GM10248 (cell line): ENCODE results near the gene TMEM117.

Experiments
- CTCF ChIA-PET: fragments of 300-600 bp; sonication (Branson Sonifier 250); formaldehyde crosslinking; extraction: SDS; loops from one replicate; lab custom pipeline; 2021; ENCODE audit warnings: antibody characterized with exemption; lab: Yijun Ruan, JAX
- POLR2A ChIA-PET: fragments of 350-650 bp; sonication (Branson Sonifier 250); formaldehyde crosslinking; extraction: SDS; loops from one replicate; lab custom pipeline; 2020; ENCODE audit warnings: antibody characterized with exemption; lab: Yijun Ruan, JAX
- DNase-seq: peaks from one replicate; pipeline ENCODE4 v3.0.0; 2012; ENCODE audit errors: extremely low spot score
- TF ChIP-seq, protein P1 (sequence below): IDR thresholded peaks from 2 replicates; pipeline ENCODE4 v1.5.1; 2012; ENCODE audit warnings: mild to moderate bottlenecking, low read depth; ENCODE audit errors: extremely low read depth, missing control alignments, control extremely low read depth

Gene TMEM117

DNA sequence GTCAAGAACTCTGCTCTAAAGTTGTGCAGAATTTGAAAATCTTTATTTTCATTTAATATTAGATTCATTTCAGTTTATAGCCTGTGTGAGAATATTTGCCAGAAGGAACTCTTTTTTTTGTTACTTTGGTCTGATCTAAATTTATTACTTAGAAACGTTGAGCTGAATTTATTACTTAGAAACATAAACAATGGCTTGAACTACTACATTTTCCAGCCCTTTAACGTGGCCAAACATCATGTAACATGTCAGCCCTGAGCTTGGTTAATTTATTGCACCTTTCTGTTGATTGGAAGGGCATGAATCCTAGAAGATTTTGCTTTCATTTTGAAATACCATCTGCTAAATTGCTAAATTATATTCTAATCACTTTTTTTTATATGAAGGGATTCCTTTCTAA is 241.4 kb downstream of the TMEM117 start:
- DNase-seq, result no peak
- ChIA-PET CTCF (interaction anchor here (0.8 to 2.4 kb wide), 2 partner anchors 11 to 15 kb away, joined by 3 to 5 read pairs; no protein-coding TSS in a partner anchor), POLR2A (no interaction called here)
- TF ChIP-seq, protein P1, sequence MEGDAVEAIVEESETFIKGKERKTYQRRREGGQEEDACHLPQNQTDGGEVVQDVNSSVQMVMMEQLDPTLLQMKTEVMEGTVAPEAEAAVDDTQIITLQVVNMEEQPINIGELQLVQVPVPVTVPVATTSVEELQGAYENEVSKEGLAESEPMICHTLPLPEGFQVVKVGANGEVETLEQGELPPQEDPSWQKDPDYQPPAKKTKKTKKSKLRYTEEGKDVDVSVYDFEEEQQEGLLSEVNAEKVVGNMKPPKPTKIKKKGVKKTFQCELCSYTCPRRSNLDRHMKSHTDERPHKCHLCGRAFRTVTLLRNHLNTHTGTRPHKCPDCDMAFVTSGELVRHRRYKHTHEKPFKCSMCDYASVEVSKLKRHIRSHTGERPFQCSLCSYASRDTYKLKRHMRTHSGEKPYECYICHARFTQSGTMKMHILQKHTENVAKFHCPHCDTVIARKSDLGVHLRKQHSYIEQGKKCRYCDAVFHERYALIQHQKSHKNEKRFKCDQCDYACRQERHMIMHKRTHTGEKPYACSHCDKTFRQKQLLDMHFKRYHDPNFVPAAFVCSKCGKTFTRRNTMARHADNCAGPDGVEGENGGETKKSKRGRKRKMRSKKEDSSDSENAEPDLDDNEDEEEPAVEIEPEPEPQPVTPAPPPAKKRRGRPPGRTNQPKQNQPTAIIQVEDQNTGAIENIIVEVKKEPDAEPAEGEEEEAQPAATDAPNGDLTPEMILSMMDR, result no peak

DNA sequence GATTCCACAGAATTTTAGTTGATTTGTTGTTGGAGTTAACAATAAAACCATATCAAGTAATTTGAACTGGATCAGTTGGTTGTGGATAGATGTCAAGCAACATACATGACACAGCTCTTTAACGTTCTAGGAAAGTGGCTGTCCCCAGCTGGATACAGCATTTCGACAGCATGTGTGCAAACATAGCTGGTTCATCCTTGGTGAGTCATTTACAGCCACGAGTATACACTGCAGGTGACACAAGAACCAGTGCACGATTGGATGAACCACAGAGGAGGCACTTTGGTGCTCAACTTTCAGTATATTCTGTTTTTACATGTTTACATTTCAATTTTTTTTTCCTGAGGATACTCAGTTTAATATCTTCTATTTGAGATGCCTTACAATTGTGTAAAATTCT is 242.4 kb downstream of the TMEM117 start:
- TF ChIP-seq, protein P1, result no peak
- ChIA-PET CTCF (interaction anchor here (2.4 kb wide), 1 partner anchor 12 kb away, joined by 5 read pairs; no protein-coding TSS in a partner anchor), POLR2A (no interaction called here)
- no peak for DNase-seq

DNA sequence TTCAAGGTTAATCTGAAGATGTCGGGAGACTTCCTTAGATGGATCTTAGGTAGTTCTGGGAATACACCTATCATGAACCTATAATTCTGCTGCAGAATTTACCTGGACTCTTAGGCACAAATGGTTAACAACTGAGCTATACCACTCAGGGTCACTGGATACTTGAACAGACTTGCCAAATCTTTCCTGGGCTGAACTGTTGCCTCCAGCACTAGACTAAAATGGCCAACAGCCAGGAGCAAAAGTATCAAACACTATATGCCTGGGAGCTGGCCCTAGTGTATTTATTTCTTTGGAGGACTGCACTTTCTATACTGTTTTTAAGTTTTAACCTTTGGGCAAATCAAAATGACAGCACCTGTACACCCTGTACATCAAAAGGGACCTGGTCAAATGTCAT is 252.8 kb downstream of the TMEM117 start:
- POLR2A ChIA-PET, result no interaction called here
- CTCF ChIA-PET, result no interaction called here
- no peak for DNase-seq
- TF ChIP-seq, protein P1, result no peak

DNA sequence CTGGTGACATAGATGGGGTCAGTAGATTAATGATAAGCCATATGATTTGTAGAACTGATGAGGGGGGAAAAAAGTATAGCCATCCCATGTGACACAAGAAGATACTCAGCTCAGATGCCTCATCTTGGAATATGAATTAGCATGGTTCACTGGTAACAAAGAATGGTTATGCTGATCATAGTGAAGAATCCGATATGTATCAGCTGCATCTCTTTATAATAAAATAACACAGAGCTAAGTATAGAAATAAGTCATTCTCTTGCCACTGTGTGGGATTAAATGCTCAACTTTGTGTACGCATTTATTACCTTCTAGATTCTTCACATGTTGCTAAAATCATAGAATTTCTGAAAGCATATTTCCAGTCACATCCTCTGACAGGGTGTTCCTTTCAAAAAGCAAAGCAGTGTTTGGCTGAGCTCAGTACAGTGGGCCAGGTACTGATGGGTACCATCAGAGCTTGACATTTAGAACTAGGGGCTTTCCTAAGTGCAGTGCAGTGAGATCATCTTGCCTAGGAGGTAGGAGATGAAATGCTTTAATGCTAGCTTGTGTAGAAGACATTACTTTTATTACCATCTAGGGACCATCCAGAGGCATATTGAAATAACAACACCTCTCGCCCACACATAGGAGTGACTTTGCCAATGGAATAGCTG is 256.2 kb downstream of the TMEM117 start:
- CTCF ChIA-PET, result interaction anchor here (1.5 kb wide), 1 partner anchor 15 kb away, joined by 3 read pairs; no protein-coding TSS in a partner anchor
- POLR2A ChIA-PET, result no interaction called here
- TF ChIP-seq, protein P1, result no peak
- no peak for DNase-seq

DNA sequence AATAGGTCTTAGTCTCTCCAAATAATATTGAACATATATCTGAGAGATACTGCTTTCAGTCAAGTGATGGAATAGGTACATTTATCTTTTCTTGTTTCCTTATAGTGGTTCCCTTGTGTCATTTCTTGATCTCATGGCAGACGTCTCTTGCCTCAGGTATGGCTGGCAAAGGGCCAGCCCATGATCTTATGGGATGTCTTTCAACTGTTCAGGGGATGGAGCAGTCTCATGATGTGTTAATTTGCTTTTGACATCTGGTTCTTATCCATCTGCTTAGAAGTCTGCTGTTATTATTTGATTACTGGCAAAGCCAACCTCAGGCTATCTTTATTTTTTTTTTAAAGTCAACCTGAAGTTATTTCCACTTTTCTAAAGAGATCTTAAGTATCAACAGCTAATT is 262.9 kb downstream of the TMEM117 start:
- no peak for DNase-seq
- CTCF ChIA-PET, result no interaction called here
- POLR2A ChIA-PET, result no interaction called here
- TF ChIP-seq, protein P1, result no peak

DNA sequence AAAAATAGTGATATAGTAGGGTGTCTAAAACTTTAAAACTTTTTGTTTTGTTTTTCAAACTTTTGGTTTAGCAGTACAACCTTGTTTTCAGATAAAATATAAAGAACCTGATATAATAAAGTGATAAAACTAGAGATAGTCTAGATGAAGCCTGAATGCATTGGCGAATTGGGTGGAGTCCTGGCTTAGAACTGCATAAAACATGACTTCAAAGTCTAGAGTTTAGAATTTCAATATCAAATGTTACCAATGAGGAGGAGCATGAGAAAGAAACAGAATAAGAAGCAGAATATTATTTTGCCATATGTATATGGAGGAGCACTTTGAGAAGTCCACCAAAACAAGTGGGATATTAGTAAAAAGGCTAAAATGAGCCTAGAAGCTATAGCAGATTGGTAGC is 263.6 kb downstream of the TMEM117 start:
- POLR2A ChIA-PET, result no interaction called here
- CTCF ChIA-PET, result no interaction called here
- DNase-seq, result no peak
- TF ChIP-seq, protein P1, result no peak
